Endothelial cell (in vitro differentiated cells): Measurements from ENCODE around the gene FAF2. TPM values are rescaled to one million over a fixed set of nuclear protein-coding genes. Genes with fewer than 3 reads are reported as not detected.

ENCODE experiments used
- DNase-seq: peaks from one replicate; pipeline ENCODE4 v3.0.0; 2021; ENCODE audit warnings: low spot score
- H3K27ac Mint-ChIP-seq: one replicate; pipeline ENCODE4 v1.8.0; 2021; ENCODE audit warnings: mixed read lengths, inconsistent platforms; ENCODE audit not compliant: unreplicated experiment
- H3K27me3 Mint-ChIP-seq: one replicate; pipeline ENCODE4 v1.8.0; 2021; ENCODE audit warnings: mild to moderate bottlenecking, moderate library complexity, mixed read lengths, inconsistent platforms; ENCODE audit not compliant: unreplicated experiment
- H3K36me3 Mint-ChIP-seq: one replicate; pipeline ENCODE4 v1.8.0; 2021; ENCODE audit warnings: mild to moderate bottlenecking, low read depth, mixed read lengths, inconsistent platforms; ENCODE audit not compliant: unreplicated experiment
- H3K4me1 Mint-ChIP-seq: one replicate; pipeline ENCODE4 v1.8.0; 2021; ENCODE audit warnings: mild to moderate bottlenecking, mixed read lengths, inconsistent platforms; ENCODE audit not compliant: unreplicated experiment
- H3K4me3 Mint-ChIP-seq: one replicate; pipeline ENCODE4 v1.8.0; 2021; ENCODE audit warnings: mild to moderate bottlenecking, mixed read lengths, inconsistent platforms; ENCODE audit not compliant: unreplicated experiment
- H3K9me3 Mint-ChIP-seq: one replicate; pipeline ENCODE4 v1.8.0; 2021; ENCODE audit warnings: mixed read lengths, inconsistent platforms; ENCODE audit not compliant: unreplicated experiment
- total RNA-seq: library from RNA; stranded (reverse); fragmentation: NEBNext Ultra II Directional; extraction: Animal tissue kit (Norgen Biotek cat#: 25700); gene quantifications from one replicate; pipeline ENCODE4 v1.2.1, GENCODE V29; 2021; ENCODE audit not compliant: unreplicated experiment
- TF ChIP-seq, protein P1 (sequence below): fragments of 200-600 bp; sonication (generic); IDR thresholded peaks from one replicate; pipeline ENCODE4 v1.5.0; 2021; ENCODE audit warnings: antibody characterized with exemption; ENCODE audit not compliant: unreplicated experiment

Gene FAF2
- total RNA-seq, 1 donor from 2014 or later: 40.6 TPM

DNA sequence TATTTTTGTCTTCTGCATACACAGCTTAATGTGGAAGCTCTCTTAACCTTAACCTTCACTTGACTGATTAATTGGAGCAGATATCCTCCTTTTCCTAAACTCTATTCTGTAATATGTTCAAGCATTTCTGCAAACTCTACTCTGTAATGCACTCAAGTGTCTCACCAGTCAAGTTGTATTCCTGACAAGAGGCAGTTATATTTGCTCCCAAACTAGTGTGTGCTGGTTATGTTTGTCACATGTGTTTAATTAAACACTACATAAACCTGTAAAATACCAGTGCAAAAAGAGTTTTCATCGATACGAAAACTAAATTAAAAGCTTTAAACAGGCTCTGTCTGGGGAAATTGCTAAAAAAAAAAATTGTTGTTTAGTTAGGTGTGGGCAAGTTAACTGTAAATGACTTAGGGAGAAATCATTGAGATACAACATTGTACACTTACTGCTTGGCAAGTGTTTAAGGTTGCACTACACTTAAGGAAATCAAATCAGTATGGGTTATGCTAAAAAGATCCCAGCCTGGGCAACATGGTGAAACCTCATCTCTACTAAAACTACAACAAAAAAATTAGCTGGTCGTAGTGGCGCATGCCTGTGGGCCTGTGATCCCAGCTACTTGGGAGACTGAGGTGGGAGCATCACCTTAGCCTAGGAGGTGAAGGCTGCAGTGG lies 6.7 kb downstream of the FAF2 start:
- no peak overlapping the region for H3K27ac Mint-ChIP-seq
- H3K27me3 Mint-ChIP-seq: peaks cover 2% of the 10 kb centered on the region
- no peak for DNase-seq
- TF ChIP-seq, protein P1, sequence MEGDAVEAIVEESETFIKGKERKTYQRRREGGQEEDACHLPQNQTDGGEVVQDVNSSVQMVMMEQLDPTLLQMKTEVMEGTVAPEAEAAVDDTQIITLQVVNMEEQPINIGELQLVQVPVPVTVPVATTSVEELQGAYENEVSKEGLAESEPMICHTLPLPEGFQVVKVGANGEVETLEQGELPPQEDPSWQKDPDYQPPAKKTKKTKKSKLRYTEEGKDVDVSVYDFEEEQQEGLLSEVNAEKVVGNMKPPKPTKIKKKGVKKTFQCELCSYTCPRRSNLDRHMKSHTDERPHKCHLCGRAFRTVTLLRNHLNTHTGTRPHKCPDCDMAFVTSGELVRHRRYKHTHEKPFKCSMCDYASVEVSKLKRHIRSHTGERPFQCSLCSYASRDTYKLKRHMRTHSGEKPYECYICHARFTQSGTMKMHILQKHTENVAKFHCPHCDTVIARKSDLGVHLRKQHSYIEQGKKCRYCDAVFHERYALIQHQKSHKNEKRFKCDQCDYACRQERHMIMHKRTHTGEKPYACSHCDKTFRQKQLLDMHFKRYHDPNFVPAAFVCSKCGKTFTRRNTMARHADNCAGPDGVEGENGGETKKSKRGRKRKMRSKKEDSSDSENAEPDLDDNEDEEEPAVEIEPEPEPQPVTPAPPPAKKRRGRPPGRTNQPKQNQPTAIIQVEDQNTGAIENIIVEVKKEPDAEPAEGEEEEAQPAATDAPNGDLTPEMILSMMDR: no peak
- no peaks in the 10 kb centered on the region for H3K4me1 Mint-ChIP-seq
- peaks cover 3% of the 10 kb centered on the region for H3K36me3 Mint-ChIP-seq
- no peaks in the 10 kb centered on the region for H3K9me3 Mint-ChIP-seq
- no peak overlapping the region for H3K4me3 Mint-ChIP-seq

DNA sequence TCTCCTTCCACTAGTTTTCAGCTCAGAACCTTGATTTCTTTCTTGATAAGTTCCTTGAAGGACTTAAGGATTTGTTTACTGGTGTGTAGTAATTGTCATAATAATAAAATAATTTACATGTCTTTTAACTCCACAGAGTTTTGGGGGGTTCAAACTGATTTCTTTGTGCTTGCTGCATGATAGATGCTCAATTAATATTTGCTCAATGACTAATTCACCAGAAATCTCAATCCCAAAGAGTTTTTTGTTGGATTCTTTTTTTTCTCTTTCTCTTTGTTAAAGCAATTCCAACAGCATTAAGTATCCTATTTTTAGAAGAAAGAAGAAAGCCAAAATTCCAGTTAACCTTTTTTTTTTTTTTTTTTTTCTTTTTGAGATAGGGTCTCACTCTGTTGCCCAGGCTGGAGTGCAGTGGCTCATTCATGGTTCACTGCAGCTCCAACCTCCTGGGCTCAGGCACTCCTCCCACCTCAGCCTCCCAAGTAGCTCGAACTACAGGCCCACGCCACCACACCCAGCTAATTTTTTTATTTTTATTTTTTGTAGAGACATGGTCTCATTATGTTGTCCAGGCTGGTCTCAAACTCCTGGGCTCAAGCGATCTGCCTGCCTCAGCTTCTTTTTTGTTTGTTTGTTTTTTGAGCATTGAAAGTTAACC lies 10.8 kb downstream of the FAF2 start:
- no peaks in the 10 kb centered on the region for H3K4me1 Mint-ChIP-seq
- H3K27me3 Mint-ChIP-seq: peaks cover 2% of the 10 kb centered on the region
- no peak for DNase-seq
- no peaks in the 10 kb centered on the region for H3K9me3 Mint-ChIP-seq
- TF ChIP-seq, protein P1: no peak
- H3K4me3 Mint-ChIP-seq: no peak overlapping the region
- H3K36me3 Mint-ChIP-seq: peaks cover 3% of the 10 kb centered on the region
- no peak overlapping the region for H3K27ac Mint-ChIP-seq

DNA sequence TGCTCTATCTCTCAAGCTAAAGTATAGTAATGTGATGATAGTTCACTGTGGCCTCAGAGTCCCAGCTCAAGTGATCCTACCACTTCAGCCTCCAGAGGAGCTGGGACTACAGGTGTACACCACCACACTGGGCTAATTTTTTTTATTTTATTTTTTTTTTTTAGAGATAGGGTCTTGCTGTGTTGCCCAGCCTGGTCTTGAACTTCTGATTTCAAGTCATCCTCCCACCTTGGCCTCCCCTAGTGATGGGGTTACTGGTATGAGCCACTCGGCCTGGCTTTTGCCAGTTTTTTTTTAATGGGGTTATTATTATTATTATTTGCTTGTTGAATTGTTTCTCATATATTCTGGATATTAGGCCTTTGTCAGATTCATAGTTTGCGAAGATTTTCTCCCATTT lies 13.2 kb downstream of the FAF2 start:
- Mint-ChIP-seq H3K27ac (no peak overlapping the region), H3K27me3 (no peaks in the 10 kb centered on the region), H3K9me3 (no peaks in the 10 kb centered on the region), H3K4me3 (no peak overlapping the region), H3K36me3 (no peaks in the 10 kb centered on the region), H3K4me1 (no peaks in the 10 kb centered on the region)
- no peak for DNase-seq
- TF ChIP-seq, protein P1: no peak

DNA sequence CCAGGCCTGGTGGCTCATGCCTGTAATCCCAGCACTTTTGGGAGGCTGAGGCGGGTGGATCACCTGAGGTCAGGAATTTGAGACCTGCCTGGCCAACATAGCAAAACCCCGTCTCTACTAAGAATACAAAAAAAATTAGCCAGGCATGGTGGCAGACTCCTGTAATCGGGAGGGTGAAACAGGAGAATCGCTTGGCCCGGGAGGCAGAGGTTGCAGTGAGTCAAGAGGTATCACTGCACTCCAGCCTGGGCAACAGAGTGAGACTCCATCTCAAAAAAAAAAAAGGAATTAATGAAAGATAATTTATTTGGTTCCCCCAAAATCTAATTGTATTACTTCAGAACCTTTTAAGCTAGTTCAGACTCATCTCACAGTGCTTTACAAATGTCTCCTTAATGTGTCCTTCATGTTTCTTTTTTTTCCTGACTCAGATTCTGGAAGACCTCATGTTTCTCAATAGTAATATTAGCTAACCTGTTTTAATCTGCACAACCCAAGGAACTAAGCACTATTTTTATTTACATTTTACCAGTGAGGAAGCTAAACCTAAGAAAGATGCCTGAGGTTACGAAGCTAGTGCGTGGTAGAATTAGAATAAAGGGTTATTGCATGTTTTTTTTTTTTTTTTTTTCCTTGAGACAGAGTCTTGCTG lies 15.1 kb downstream of the FAF2 start:
- DNase-seq: no peak
- Mint-ChIP-seq H3K36me3 (no peaks in the 10 kb centered on the region), H3K4me1 (no peaks in the 10 kb centered on the region), H3K9me3 (no peaks in the 10 kb centered on the region), H3K4me3 (no peak overlapping the region), H3K27ac (no peak overlapping the region), H3K27me3 (no peaks in the 10 kb centered on the region)
- TF ChIP-seq, protein P1: no peak

DNA sequence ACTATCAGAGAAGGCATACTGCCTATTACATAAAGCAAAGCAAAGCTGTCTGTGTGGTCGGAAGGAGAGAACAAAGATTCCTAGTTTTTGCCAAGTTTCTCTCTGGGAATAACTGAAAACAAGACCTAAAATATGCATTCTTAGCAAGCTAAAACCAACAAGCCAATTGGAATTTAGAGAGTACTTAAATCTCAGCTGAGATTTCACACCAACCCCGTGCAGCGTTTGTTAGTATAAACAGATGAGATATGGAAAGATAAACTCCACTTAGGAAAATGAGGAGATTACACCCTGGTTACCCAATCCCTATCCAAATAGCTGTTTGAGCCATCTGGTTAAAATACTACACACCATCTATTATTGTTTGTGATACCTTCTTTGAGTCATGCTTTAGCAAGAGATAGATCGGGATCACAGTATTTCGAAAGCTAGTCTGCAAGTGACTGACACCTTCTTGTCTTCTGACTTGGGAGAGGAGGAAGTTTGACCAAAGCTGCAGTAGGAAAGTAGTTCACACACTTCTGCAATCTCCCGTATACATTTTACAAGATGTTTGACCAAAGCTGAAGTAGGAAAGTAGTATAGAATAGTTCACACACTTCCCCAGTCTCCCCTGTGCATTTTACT lies 18.2 kb downstream of the FAF2 start:
- no peak for DNase-seq
- H3K4me1 Mint-ChIP-seq: no peaks in the 10 kb centered on the region
- no peaks in the 10 kb centered on the region for H3K27me3 Mint-ChIP-seq
- no peaks in the 10 kb centered on the region for H3K9me3 Mint-ChIP-seq
- TF ChIP-seq, protein P1: no peak
- H3K36me3 Mint-ChIP-seq: peaks cover 4% of the 10 kb centered on the region
- H3K4me3 Mint-ChIP-seq: no peak overlapping the region
- H3K27ac Mint-ChIP-seq: no peak overlapping the region
